Parathyroid adenoma (tissue), 2 donors: ENCODE data around the gene PRKD1.

Source experiments
- H2AFZ ChIP-seq: fragments of 300-600 bp; sonication (generic); one replicate; pipeline ENCODE4 v1.7.0; 2017; ENCODE audit warnings: antibody characterized with exemption, mild to moderate bottlenecking
- H3K27ac ChIP-seq: fragments of 300-600 bp; sonication (generic); one replicate; pipeline ENCODE4 v1.7.0; 2017
- H3K27me3 ChIP-seq: fragments of 300-600 bp; sonication (generic); one replicate; pipeline ENCODE4 v1.7.0; 2017; ENCODE audit warnings: low read length; ENCODE audit not compliant: control insufficient read depth, insufficient read depth
- H3K36me3 ChIP-seq: fragments of 300-600 bp; sonication (generic); one replicate; pipeline ENCODE4 v1.7.0; 2017; ENCODE audit warnings: low read length; ENCODE audit not compliant: control insufficient read depth, insufficient read depth
- H3K4me1 ChIP-seq: fragments of 300-600 bp; sonication (generic); one replicate; pipeline ENCODE4 v1.7.0; 2017; ENCODE audit warnings: control low read depth
- H3K4me2 ChIP-seq: fragments of 300-600 bp; sonication (generic); one replicate; pipeline ENCODE4 v1.7.0; 2017; ENCODE audit warnings: low read length
- H3K4me3 ChIP-seq: fragments of 300-600 bp; sonication (generic); one replicate; pipeline ENCODE4 v1.7.0; 2017; ENCODE audit warnings: low read depth, low read length
- H3K79me2 ChIP-seq: fragments of 300-600 bp; sonication (generic); one replicate; pipeline ENCODE4 v1.7.0; 2017; ENCODE audit warnings: control low read depth
- H3K9ac ChIP-seq: fragments of 300-600 bp; sonication (generic); one replicate; pipeline ENCODE4 v1.7.0; 2017; ENCODE audit warnings: mild to moderate bottlenecking
- H3K9me3 ChIP-seq: fragments of 300-600 bp; sonication (generic); one replicate; pipeline ENCODE4 v1.7.0; 2017; ENCODE audit warnings: low read length; ENCODE audit not compliant: control insufficient read depth
- TF ChIP-seq, protein P1 (sequence below): fragments of 300-600 bp; sonication (generic); IDR thresholded peaks from one replicate; pipeline ENCODE4 v1.7.0; 2017; ENCODE audit warnings: antibody characterized with exemption, mild to moderate bottlenecking
- donor health status: primary hyperparathyroidism.

Gene PRKD1

DNA sequence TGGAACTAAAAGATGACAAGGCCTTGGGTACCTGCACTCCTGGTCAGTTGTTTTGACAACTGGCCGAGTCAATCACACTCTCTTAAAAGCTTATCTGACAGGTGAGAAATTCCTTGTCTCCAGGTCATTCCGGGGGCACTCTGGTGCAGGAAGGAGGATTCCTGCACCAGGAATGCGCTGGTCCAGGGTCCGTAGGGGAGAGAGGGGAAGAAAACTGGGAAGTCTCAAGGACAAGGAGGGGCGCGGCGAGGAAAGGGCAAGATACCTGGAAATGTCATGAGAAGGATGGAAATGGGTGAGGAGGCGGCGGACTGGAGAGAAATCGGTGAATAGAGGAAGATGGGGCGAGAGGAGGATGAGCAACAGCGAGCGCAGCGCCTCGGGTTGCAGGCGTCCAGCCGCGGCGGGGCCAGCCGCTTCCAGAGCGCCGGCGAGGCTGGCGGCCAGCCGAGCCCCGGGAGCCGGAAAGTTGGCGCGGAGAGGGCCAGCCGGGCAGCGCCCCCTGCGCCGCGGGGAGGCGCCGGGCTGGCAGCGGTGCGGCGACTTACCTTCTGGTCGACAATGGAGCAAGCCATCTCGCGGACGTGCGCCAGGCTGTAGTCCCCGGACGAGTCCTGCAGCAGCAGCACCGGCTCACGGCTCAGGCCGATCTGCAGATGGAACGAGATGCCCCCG lies 809 bp downstream of the PRKD1 start:
- H3K9ac ChIP-seq = no peak overlapping the region
- TF ChIP-seq, protein P1, sequence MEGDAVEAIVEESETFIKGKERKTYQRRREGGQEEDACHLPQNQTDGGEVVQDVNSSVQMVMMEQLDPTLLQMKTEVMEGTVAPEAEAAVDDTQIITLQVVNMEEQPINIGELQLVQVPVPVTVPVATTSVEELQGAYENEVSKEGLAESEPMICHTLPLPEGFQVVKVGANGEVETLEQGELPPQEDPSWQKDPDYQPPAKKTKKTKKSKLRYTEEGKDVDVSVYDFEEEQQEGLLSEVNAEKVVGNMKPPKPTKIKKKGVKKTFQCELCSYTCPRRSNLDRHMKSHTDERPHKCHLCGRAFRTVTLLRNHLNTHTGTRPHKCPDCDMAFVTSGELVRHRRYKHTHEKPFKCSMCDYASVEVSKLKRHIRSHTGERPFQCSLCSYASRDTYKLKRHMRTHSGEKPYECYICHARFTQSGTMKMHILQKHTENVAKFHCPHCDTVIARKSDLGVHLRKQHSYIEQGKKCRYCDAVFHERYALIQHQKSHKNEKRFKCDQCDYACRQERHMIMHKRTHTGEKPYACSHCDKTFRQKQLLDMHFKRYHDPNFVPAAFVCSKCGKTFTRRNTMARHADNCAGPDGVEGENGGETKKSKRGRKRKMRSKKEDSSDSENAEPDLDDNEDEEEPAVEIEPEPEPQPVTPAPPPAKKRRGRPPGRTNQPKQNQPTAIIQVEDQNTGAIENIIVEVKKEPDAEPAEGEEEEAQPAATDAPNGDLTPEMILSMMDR = peak; percentile 33
- H3K9me3 ChIP-seq = no peaks in the 10 kb centered on the region

DNA sequence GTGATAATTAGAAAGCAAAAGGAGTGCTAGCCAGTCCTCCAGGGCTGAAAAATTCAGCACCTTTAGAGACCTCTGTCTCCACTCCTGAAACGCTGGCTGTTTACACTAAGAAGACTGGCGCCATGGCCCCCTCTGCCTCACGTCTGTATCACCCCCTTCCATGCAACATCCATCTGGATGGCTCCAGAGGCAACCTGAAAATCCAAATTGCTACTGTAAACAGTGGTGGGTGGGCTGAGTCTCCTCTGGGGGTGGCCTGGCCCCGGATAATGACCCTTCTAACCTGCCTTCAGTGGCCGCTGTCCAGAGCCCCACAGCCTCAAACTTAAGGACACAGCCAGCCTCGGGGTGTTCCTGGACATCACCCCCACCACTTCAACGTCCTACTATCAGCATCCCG lies 1.4 kb downstream of the PRKD1 start:
- peak overlapping the region; percentile 78 for H2AFZ ChIP-seq
- H3K4me1 ChIP-seq = peaks cover 10% of the 10 kb centered on the region
- no peaks in the 10 kb centered on the region for H3K27me3 ChIP-seq
- H3K9me3 ChIP-seq = no peaks in the 10 kb centered on the region
- H3K36me3 ChIP-seq = no peaks in the 10 kb centered on the region
- H3K4me3 ChIP-seq = peak overlapping the region; percentile 75
- H3K9ac ChIP-seq = no peak overlapping the region
- H3K27ac ChIP-seq = peak overlapping the region; percentile 63
- TF ChIP-seq, protein P1 = no peak
- no peaks in the 10 kb centered on the region for H3K79me2 ChIP-seq
- peak overlapping the region; percentile 96 for H3K4me2 ChIP-seq

More for the DNA sequence above, 809 bp downstream of the PRKD1 start:
- peak overlapping the region; percentile 96 for H3K4me2 ChIP-seq
- H3K4me3 ChIP-seq = peak overlapping the region; percentile 75
- H3K36me3 ChIP-seq = no peaks in the 10 kb centered on the region
- peak overlapping the region; percentile 63 for H3K27ac ChIP-seq
- peak overlapping the region; percentile 78 for H2AFZ ChIP-seq
- H3K27me3 ChIP-seq = no peaks in the 10 kb centered on the region
- H3K79me2 ChIP-seq = no peaks in the 10 kb centered on the region
- peaks cover 10% of the 10 kb centered on the region for H3K4me1 ChIP-seq

DNA sequence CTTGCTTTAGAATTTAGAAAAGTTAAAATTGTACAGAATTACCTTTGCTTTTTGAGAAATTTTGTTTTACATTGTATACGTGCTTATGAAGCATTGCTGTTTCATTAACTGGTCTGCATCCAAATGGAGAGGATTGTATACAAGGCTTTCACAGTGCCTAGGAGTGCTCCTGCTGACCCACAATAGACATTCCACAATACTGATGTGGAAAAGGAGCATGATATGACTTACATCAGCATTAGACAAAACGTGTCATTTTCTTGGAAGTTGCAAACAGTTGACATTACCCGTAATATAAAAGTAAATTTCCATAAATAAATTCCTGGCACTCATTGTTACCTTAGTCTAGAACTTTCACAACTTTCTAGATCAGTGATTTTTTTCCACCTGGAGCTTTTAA lies 1.9 kb downstream of the PRKD1 start:
- H3K27ac ChIP-seq = no peak overlapping the region
- peak overlapping the region; percentile 75 for H3K4me3 ChIP-seq
- H2AFZ ChIP-seq = no peak overlapping the region
- H3K36me3 ChIP-seq = no peaks in the 10 kb centered on the region
- no peaks in the 10 kb centered on the region for H3K79me2 ChIP-seq
- no peak overlapping the region for H3K9ac ChIP-seq
- H3K27me3 ChIP-seq = no peaks in the 10 kb centered on the region
- peaks cover 10% of the 10 kb centered on the region for H3K4me1 ChIP-seq
- TF ChIP-seq, protein P1 = no peak
- H3K4me2 ChIP-seq = peak overlapping the region; percentile 96
- H3K9me3 ChIP-seq = no peaks in the 10 kb centered on the region

GRCh38 chr14:29925101-29925722 lies 2.4 kb downstream of the PRKD1 start:
- Histone ChIP-seq H3K9me3 (no peaks in the 10 kb centered on the region), H3K79me2 (peaks cover under 1% of the 10 kb centered on the region), H2AFZ (no peak overlapping the region), H3K27me3 (no peaks in the 10 kb centered on the region), H3K4me2 (no peak overlapping the region), H3K9ac (no peak overlapping the region), H3K4me3 (no peak overlapping the region), H3K4me1 (peaks cover 10% of the 10 kb centered on the region), H3K27ac (no peak overlapping the region), H3K36me3 (no peaks in the 10 kb centered on the region)
- TF ChIP-seq, protein P1 = no peak
